Panc1 (cell line): Measurements from ENCODE around the gene JAML. TPM values are rescaled to one million over a fixed set of nuclear protein-coding genes. Genes with fewer than 3 reads are reported as not detected.

Experiments
- ATAC-seq: fragments of 200-7000 bp; cut with Tn5 transposase; 2 replicates; pipeline ENCODE4 v1.9.1; 2020; ENCODE audit warnings: mild to moderate bottlenecking, moderate library complexity
- BruUV-seq: library from RNA; stranded (reverse); fragments of 400-500 nt; replicated peaks from 2 replicates; lab custom pipeline; 2021; lab: Mats Ljungman, UMichigan
- CTCF ChIA-PET: fragments of 300-600 bp; sonication (Branson Sonifier 250); formaldehyde crosslinking; loops from one replicate; lab custom pipeline; 2022; ENCODE audit warnings: antibody characterized with exemption; lab: Charles Lee
- POLR2A ChIA-PET: fragments of 300-600 bp; sonication (Branson Sonifier 250); formaldehyde crosslinking; loops from one replicate; lab custom pipeline; 2022; ENCODE audit warnings: antibody characterized with exemption; lab: Charles Lee
- DNase-seq: peaks from one replicate; pipeline ENCODE4 v3.0.0-alpha.2; 2010; ENCODE audit warnings: low read depth, low spot score
- H3K27ac ChIP-seq: 2 replicates; pipeline ENCODE4 v1.5.1; 2011; ENCODE audit warnings: mild to moderate bottlenecking, low read length, inconsistent platforms
- H3K27me3 ChIP-seq: fragments of 200-500 bp; sonication (Bioruptor generic); 2 replicates; pipeline ENCODE4 v1.6.0; 2014; ENCODE audit warnings: low read length, inconsistent platforms; ENCODE audit not compliant: control insufficient read depth, insufficient read depth
- H3K36me3 ChIP-seq: fragments of 200-500 bp; sonication (Bioruptor generic); 2 replicates; pipeline ENCODE4 v1.5.1; 2014; ENCODE audit warnings: inconsistent platforms, mild to moderate bottlenecking, low read length, moderate library complexity; ENCODE audit not compliant: control insufficient read depth, insufficient read depth
- H3K4me1 ChIP-seq: 2 replicates; pipeline ENCODE4 v1.5.1; 2011; ENCODE audit warnings: inconsistent platforms, mild to moderate bottlenecking, low read length, moderate library complexity; ENCODE audit not compliant: control insufficient read depth, insufficient read depth
- H3K4me3 ChIP-seq, 2 experiments: 2 replicates each; pipeline ENCODE4 v1.5.1; 2011 to 2012; ENCODE audit warnings: low read depth in 2 of 2, low read length in 2 of 2, mild to moderate bottlenecking in 2 of 2, inconsistent platforms in 1 of 2, moderate library complexity in 1 of 2
- H3K9me3 ChIP-seq: fragments of 200-500 bp; sonication (Bioruptor generic); 2 replicates; pipeline ENCODE4 v1.5.1; 2014; ENCODE audit warnings: low read depth, mild to moderate bottlenecking, inconsistent platforms, low read length, moderate library complexity; ENCODE audit not compliant: control insufficient read depth, insufficient read depth
- POLR2AphosphoS5 ChIP-seq: IDR thresholded peaks from 2 replicates; pipeline ENCODE4 v1.6.1; 2012; ENCODE audit warnings: mild to moderate bottlenecking, low read depth, low read length, moderate library complexity
- SIN3A ChIP-seq: IDR thresholded peaks from 2 replicates; pipeline ENCODE4 v1.6.1; 2012; ENCODE audit warnings: low read depth, mild to moderate bottlenecking, low read length, moderate library complexity, borderline replicate concordance; ENCODE audit not compliant: insufficient read depth
- TCF7L2 ChIP-seq: IDR thresholded peaks from 2 replicates; pipeline ENCODE4 v1.6.1; 2011; ENCODE audit warnings: mild to moderate bottlenecking, low read depth, low read length, inconsistent platforms
- in situ Hi-C: cut with HindIII; loops from 2 replicates; pipeline ENCODE4 v1.10.0; 2016; ENCODE audit warnings: low sequenced_read_pairs, low pct_unique_long_range_greater_than_20kb
- intact Hi-C: fragments of 100-400 bp; cut with micrococcal nuclease; formaldehyde crosslinking; loops from one replicate; pipeline ENCODE4 v1.10.0; 2022; ENCODE audit not compliant: unreplicated experiment
- total RNA-seq: library from RNA; stranded (reverse); gene quantifications from one replicate; pipeline ENCODE4 v1.2.1, GENCODE V29; 2021; ENCODE audit not compliant: unreplicated experiment
- TF ChIP-seq, protein P1 (sequence below), 2 experiments: IDR thresholded peaks; 2 replicates each; pipeline ENCODE4 v1.6.1; 2011 to 2012; ENCODE audit warnings: low read depth in 2 of 2, control low read depth in 1 of 2, low read length in 1 of 2, mild to moderate bottlenecking in 1 of 2, moderate library complexity in 1 of 2; ENCODE audit not compliant: insufficient read depth in 1 of 2

JAML gene
- total RNA-seq, 1 experiment from 2014 or later: 0.39 TPM

DNA sequence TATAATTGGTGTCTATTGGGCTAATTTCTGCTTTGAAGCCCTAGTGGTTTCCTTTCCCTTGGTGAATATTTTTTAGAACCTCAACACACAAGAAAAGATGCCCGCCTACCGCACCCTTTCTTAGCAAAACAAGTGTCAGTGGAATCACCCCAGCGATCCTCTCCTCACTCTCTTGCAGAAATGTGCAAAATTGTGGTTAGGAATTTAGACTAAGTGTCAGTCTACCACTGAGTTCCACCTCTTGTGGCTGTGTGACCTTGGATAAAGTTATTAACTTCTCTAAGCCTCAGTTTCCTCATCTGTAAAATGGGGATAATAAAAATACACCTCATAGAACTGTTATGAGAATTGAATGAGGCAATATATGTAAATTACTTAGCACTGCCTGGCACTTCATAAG, 5.3 kb upstream of the JAML start:
- peaks cover 13% of the 10 kb centered on the region for H3K27me3 ChIP-seq
- no peaks in the 10 kb centered on the region for H3K4me1 ChIP-seq
- intact Hi-C loops (no loop called here), in situ Hi-C loops (no loop called here)
- H3K36me3 ChIP-seq: no peaks in the 10 kb centered on the region
- no peak overlapping the region for H3K4me3 ChIP-seq
- BruUV-seq: no TSS peak
- no peak for TF ChIP-seq SIN3A
- TF ChIP-seq, protein P1, sequence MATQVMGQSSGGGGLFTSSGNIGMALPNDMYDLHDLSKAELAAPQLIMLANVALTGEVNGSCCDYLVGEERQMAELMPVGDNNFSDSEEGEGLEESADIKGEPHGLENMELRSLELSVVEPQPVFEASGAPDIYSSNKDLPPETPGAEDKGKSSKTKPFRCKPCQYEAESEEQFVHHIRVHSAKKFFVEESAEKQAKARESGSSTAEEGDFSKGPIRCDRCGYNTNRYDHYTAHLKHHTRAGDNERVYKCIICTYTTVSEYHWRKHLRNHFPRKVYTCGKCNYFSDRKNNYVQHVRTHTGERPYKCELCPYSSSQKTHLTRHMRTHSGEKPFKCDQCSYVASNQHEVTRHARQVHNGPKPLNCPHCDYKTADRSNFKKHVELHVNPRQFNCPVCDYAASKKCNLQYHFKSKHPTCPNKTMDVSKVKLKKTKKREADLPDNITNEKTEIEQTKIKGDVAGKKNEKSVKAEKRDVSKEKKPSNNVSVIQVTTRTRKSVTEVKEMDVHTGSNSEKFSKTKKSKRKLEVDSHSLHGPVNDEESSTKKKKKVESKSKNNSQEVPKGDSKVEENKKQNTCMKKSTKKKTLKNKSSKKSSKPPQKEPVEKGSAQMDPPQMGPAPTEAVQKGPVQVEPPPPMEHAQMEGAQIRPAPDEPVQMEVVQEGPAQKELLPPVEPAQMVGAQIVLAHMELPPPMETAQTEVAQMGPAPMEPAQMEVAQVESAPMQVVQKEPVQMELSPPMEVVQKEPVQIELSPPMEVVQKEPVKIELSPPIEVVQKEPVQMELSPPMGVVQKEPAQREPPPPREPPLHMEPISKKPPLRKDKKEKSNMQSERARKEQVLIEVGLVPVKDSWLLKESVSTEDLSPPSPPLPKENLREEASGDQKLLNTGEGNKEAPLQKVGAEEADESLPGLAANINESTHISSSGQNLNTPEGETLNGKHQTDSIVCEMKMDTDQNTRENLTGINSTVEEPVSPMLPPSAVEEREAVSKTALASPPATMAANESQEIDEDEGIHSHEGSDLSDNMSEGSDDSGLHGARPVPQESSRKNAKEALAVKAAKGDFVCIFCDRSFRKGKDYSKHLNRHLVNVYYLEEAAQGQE (IDR thresholded peaks at IDR 0.05; ENCODE audit: insufficient read depth in 1 of 2, low read depth in 2 of 2, low read length in 1 of 2): no peak
- H3K27ac ChIP-seq: no peak overlapping the region
- ChIA-PET CTCF (no interaction called here), POLR2A (no interaction called here)
- ATAC-seq (no peak), DNase-seq (no peak)
- H3K9me3 ChIP-seq: no peaks in the 10 kb centered on the region

DNA sequence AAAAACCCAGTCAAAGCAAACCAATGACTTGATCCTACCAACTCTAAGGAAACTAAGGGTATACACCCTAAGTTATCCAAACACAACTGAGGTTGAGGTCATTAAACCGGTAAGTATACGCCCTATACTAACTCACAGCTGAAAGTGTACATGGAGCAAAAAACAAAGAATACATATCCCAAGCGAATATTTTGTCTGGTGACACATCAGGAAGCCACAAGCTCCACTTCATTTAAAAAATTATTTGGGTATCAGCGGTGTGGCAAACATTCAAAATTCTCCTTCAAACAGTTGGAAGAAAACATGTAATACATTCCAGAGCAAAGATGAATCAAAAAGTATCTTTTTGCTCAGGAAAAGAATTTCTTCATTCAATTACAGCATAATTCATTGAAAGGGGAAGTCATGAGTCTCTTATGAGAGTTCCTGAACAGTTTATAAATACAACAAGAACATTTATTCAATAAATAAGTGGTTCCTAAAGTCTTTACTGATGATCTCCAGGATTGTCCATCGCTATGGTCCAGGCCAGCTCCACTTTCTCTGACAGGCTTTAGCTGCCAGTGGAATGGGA, 4.5 kb upstream of the JAML start:
- Histone ChIP-seq H3K36me3 (no peaks in the 10 kb centered on the region), H3K4me1 (no peaks in the 10 kb centered on the region), H3K27me3 (peaks cover 8% of the 10 kb centered on the region; the same call in 1 of the 2 replicates), H3K4me3 (no peak overlapping the region), H3K27ac (no peak overlapping the region), H3K9me3 (no peaks in the 10 kb centered on the region)
- no peak for TF ChIP-seq POLR2AphosphoS5
- TF ChIP-seq TCF7L2: no peak
- no peak for ATAC-seq
- no TSS peak for BruUV-seq
- ChIA-PET CTCF (no interaction called here), POLR2A (no interaction called here)
- no peak for DNase-seq
- in situ Hi-C loops: no loop called here
- intact Hi-C loops: no loop called here

DNA sequence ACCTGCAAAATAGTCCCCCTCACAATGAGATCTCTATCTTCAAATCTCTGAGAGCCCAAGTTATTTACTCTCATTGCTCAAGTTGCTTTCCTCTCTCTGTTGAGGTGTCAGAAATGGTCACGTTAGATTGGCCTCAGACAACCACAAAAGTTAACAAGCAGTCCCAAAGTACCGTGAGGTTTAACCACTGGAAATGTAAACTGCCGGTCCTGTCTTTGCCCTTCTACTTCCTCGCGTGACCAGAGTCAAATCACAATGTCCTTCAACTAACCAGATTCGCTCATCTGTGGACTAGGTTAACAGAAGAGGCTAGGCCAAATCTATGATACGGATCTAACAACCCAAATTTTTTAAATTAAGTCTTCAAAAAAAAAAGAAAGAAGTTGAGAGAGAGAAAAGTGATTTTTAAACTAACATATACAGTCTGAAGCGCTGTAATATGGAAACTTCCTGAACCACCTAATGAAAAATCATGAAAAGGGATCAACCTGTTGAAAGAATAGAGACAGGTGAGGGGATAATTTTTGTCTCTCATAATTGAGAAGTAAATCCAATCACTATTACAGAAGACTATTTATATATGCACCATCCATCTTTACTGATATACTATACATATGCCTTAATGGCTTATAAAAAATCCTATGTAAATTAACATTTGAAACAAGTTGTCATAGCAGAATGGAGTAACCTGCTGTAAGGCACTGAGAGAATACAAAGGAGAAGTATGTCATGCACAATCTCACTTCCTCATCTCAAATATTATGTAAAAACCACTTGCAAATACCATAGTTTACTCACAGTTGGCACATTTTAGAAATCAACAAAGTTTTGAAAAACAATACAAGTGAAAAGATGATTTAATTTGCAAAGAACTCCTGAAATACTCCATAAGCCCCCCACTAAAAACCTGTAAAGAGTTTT, 3.3 kb upstream of the JAML start:
- no TSS peak for BruUV-seq
- ChIA-PET POLR2A (interaction anchor here (0.7 kb wide), 1 partner anchor 193 kb away, joined by 5 read pairs; no protein-coding TSS in a partner anchor), CTCF (interaction anchor here (0.7 kb wide), 1 partner anchor 34 kb away, joined by 8 read pairs; no protein-coding TSS in a partner anchor)
- H3K27me3 ChIP-seq: peaks cover 12% of the 10 kb centered on the region
- H3K27ac ChIP-seq: no peak overlapping the region
- no peak for DNase-seq
- no peaks in the 10 kb centered on the region for H3K4me1 ChIP-seq
- no peak for ATAC-seq
- no peaks in the 10 kb centered on the region for H3K9me3 ChIP-seq
- in situ Hi-C loops: no loop called here
- TF ChIP-seq POLR2AphosphoS5: no peak
- TF ChIP-seq, protein P1 (IDR thresholded peaks at IDR 0.05; ENCODE audit: insufficient read depth in 1 of 2, low read depth in 2 of 2, low read length in 1 of 2): no peak
- intact Hi-C loops: no loop called here
- H3K36me3 ChIP-seq: no peaks in the 10 kb centered on the region
- H3K4me3 ChIP-seq: no peak overlapping the region
